Left ventricle myocardium inferior (tissue), 1 donor: ENCODE measurements around the gene DPF3. TPM values are rescaled to one million over a fixed set of nuclear protein-coding genes. Genes with fewer than 3 reads are reported as not detected.

Source experiments
- DNase-seq: peaks from one replicate; pipeline ENCODE4 v3.0.0-alpha.2; 2020
- H3K27ac ChIP-seq: fragments of 200-600 bp; replicated peaks from 2 replicates; pipeline ENCODE4 v1.8.0; 2021
- H3K27me3 ChIP-seq: fragments of 200-600 bp; 2 replicates; pipeline ENCODE4 v1.8.0; 2021; ENCODE audit warnings: low read depth
- H3K36me3 ChIP-seq: fragments of 200-600 bp; 2 replicates; pipeline ENCODE4 v1.8.0; 2021
- H3K4me1 ChIP-seq: fragments of 200-600 bp; 2 replicates; pipeline ENCODE4 v1.8.0; 2021
- H3K4me3 ChIP-seq: fragments of 200-600 bp; 2 replicates; pipeline ENCODE4 v1.8.0; 2021; ENCODE audit warnings: mild to moderate bottlenecking, moderate library complexity
- H3K9me3 ChIP-seq: fragments of 200-600 bp; replicated peaks from 2 replicates; pipeline ENCODE4 v1.8.0; 2021
- intact Hi-C: fragments of 100-400 bp; cut with micrococcal nuclease; formaldehyde crosslinking; loops from one replicate; pipeline ENCODE4 v1.11.0; 2022
- total RNA-seq: library from RNA; stranded (reverse); fragmentation: NEBNext Ultra II Directional; extraction: Animal tissue kit (Norgen Biotek cat#: 25700); gene quantifications from one replicate; pipeline ENCODE4 v1.2.1, GENCODE V29; 2021
- TF ChIP-seq, protein P1 (sequence below): fragments of 200-600 bp; IDR thresholded peaks from 2 replicates; pipeline ENCODE4 v1.8.0; 2021; ENCODE audit warnings: antibody characterized with exemption, mild to moderate bottlenecking, borderline replicate concordance
- donor health status: DM: no; HTN: yes; CAD: no; lungs with severe emphysema.

Gene DPF3
- total RNA-seq, 1 donor from 2014 or later: 37.7 TPM

DNA sequence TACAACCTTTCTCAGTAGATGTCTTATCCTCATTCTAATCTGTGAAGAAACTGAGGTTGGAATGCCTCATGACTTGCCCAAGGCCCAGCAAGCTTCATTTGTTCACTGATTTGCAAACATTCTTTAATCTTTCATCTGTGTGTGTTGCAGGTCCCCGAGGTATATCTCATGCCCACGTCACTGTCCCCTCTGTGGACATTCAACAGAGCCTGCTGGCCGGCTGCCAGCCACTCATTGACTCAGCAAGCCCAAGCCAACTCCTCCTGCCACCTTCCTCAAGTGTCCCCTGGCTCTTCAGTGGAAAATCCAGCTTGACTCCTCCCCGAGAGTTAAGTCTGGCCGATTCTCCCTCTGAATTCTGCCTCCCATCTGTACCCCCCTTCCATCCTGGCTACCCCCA lies 30.4 kb upstream of the DPF3 start:
- peaks cover 25% of the 10 kb centered on the region for H3K4me1 ChIP-seq
- no peak overlapping the region for H3K27ac ChIP-seq
- no peak overlapping the region for H3K4me3 ChIP-seq
- peak; percentile 65 for DNase-seq
- intact Hi-C loops: no loop called here
- peaks cover 9% of the 10 kb centered on the region for H3K27me3 ChIP-seq
- no peaks in the 10 kb centered on the region for H3K36me3 ChIP-seq
- H3K9me3 ChIP-seq: no peaks in the 10 kb centered on the region
- TF ChIP-seq, protein P1, sequence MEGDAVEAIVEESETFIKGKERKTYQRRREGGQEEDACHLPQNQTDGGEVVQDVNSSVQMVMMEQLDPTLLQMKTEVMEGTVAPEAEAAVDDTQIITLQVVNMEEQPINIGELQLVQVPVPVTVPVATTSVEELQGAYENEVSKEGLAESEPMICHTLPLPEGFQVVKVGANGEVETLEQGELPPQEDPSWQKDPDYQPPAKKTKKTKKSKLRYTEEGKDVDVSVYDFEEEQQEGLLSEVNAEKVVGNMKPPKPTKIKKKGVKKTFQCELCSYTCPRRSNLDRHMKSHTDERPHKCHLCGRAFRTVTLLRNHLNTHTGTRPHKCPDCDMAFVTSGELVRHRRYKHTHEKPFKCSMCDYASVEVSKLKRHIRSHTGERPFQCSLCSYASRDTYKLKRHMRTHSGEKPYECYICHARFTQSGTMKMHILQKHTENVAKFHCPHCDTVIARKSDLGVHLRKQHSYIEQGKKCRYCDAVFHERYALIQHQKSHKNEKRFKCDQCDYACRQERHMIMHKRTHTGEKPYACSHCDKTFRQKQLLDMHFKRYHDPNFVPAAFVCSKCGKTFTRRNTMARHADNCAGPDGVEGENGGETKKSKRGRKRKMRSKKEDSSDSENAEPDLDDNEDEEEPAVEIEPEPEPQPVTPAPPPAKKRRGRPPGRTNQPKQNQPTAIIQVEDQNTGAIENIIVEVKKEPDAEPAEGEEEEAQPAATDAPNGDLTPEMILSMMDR: no peak

GRCh38 chr14:72921396-72921795 lies 27.5 kb upstream of the DPF3 start:
- Histone ChIP-seq H3K9me3 (no peaks in the 10 kb centered on the region), H3K4me3 (no peak overlapping the region), H3K27me3 (peaks cover 9% of the 10 kb centered on the region), H3K36me3 (no peaks in the 10 kb centered on the region), H3K27ac (no peak overlapping the region), H3K4me1 (peaks cover 13% of the 10 kb centered on the region)
- no peak for DNase-seq
- TF ChIP-seq, protein P1: no peak
- intact Hi-C loops: no loop called here

DNA sequence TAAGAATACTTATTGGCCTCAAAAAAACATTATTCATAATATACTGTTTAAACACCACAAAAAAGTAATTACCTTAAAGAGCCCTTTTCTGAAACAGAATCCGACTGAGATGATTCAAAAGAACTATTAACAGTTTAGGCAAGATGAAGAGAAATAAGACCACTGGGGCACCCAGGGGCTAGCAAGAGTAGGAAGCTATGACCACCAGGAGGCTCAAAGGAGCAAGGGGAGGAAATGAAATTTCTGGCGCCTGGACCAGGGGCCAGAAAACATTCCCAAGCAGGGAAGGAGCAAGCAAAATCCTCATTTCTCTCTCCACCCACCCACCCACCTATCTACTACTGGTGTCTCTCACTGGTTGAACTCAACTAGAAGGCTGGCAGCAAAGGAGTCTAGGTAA lies 26.1 kb upstream of the DPF3 start:
- peaks cover 9% of the 10 kb centered on the region for H3K27me3 ChIP-seq
- no peak overlapping the region for H3K27ac ChIP-seq
- H3K4me3 ChIP-seq: no peak overlapping the region
- DNase-seq: no peak
- intact Hi-C loops: no loop called here
- no peaks in the 10 kb centered on the region for H3K36me3 ChIP-seq
- TF ChIP-seq, protein P1: no peak
- H3K4me1 ChIP-seq: peaks cover 7% of the 10 kb centered on the region
- H3K9me3 ChIP-seq: no peaks in the 10 kb centered on the region

DNA sequence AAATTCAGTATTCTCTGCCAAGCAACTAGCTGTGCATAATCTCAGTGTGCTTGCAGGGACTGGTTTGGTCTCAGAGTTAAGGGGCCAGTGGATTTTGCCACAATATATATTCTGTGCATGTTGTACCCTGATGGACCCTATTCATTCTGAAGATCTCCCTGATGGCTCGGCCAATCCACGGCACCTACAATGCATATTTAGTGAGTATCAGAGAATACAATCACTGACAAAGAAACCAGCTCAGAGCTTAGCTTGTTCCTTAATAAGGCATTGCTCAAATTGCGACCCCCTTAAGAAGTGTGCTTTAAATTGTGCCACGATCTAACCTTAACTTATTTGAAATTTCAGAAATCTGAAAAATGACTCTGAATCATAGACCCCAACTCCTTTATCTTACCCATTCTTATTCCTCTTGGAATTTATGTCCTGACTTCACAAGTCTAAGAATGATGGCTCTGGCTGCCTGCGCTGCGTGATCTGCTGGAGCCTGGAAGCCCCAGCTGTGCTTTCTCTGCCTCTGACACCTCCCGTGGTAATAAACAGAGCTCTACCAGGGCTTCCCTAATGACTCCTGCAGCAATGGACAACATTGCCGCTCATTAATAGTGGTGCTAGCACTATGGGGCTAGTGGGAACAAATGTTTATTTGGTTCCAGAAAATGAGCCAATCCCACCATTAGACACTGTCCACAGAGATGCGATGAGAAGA lies 23.3 kb upstream of the DPF3 start:
- Histone ChIP-seq H3K9me3 (no peaks in the 10 kb centered on the region), H3K36me3 (no peaks in the 10 kb centered on the region), H3K27me3 (peaks cover 9% of the 10 kb centered on the region), H3K27ac (no peak overlapping the region), H3K4me1 (no peaks in the 10 kb centered on the region), H3K4me3 (no peak overlapping the region)
- no peak for DNase-seq
- intact Hi-C loops: no loop called here
- TF ChIP-seq, protein P1: no peak

- intact Hi-C loops: no loop called here
Measured at GRCh38 chr14:72916174-72916573, 22.3 kb upstream of the DPF3 start.

More at GRCh38 chr14:72916174-72916573, 22.3 kb upstream of the DPF3 start:
- no peak for DNase-seq
- H3K4me3 ChIP-seq: no peak overlapping the region
- H3K36me3 ChIP-seq: no peaks in the 10 kb centered on the region
- TF ChIP-seq, protein P1: no peak
- no peaks in the 10 kb centered on the region for H3K4me1 ChIP-seq
- H3K9me3 ChIP-seq: no peaks in the 10 kb centered on the region
- H3K27me3 ChIP-seq: peaks cover 9% of the 10 kb centered on the region
- H3K27ac ChIP-seq: no peak overlapping the region
